ENCODE measurements around the gene CITED2.

DNA sequence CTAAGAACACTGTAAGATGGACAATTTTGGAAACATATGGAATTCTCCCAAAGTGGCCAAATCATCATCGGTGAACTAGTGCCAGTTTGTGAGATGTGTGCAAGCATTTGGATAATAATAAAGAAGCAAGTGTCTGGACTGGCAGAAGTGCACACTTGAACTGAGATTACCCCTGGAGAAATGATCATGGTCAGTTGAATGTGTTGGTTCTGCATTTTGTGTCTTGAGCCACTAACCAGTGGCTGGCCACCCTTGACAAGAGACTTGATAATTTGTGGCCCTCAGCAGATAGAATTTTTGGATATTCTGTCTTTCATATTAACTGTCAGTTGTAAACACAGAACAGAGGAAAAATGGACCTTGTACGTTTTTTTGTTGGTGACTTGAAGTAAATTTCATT is 37.4 kb downstream of the CITED2 start:
- TF ChIP-seq, protein P1, sequence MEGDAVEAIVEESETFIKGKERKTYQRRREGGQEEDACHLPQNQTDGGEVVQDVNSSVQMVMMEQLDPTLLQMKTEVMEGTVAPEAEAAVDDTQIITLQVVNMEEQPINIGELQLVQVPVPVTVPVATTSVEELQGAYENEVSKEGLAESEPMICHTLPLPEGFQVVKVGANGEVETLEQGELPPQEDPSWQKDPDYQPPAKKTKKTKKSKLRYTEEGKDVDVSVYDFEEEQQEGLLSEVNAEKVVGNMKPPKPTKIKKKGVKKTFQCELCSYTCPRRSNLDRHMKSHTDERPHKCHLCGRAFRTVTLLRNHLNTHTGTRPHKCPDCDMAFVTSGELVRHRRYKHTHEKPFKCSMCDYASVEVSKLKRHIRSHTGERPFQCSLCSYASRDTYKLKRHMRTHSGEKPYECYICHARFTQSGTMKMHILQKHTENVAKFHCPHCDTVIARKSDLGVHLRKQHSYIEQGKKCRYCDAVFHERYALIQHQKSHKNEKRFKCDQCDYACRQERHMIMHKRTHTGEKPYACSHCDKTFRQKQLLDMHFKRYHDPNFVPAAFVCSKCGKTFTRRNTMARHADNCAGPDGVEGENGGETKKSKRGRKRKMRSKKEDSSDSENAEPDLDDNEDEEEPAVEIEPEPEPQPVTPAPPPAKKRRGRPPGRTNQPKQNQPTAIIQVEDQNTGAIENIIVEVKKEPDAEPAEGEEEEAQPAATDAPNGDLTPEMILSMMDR (IDR thresholded peaks at IDR 0.05): no peak
- no peak for TF ChIP-seq POLR2A (IDR thresholded peaks at IDR 0.05)
